Tibial artery (tissue), 4 donors: ENCODE measurements around the gene ZNF10.

Experiments used
- DNase-seq, 2 donors: peaks; one replicate each; pipeline ENCODE4 v3.0.0-alpha.2; 2019
- H3K27ac ChIP-seq, 2 donors: fragments of 200-600 bp; sonication (generic) in 1 of 2; 1 replicate in 1 of 2; 2 replicates in 1 of 2; pipeline ENCODE4 v1.5.1; 2018 to 2019; ENCODE audit warnings: mild to moderate bottlenecking in 1 of 2
- H3K27me3 ChIP-seq, 2 donors: fragments of 200-600 bp; sonication (generic) in 1 of 2; one replicate each; pipeline versions ENCODE4 v1.5.1 to v1.6.0; 2016 to 2019
- H3K36me3 ChIP-seq, 3 donors: fragments of 200-600 bp; sonication (generic) in 2 of 3; one replicate each; pipeline ENCODE4 v1.5.1; 2016 to 2019; ENCODE audit warnings: mild to moderate bottlenecking in 2 of 3
- H3K4me1 ChIP-seq, 4 donors: fragments of 200-600 bp; sonication (generic) in 2 of 4; 1 replicate in 3 of 4; 2 replicates in 1 of 4; pipeline ENCODE4 v1.5.1; 2016 to 2019
- H3K4me3 ChIP-seq, 2 donors: fragments of 200-600 bp; sonication (generic) in 1 of 2; 1 replicate in 1 of 2; 2 replicates in 1 of 2; pipeline ENCODE4 v1.5.1; 2018 to 2019; ENCODE audit warnings: mild to moderate bottlenecking in 2 of 2
- H3K9me3 ChIP-seq, 3 donors: fragments of 200-600 bp; sonication (generic) in 1 of 3; one replicate each; pipeline ENCODE4 v1.5.1; 2016 to 2019
- intact Hi-C: fragments of 100-400 bp; cut with DNase I; formaldehyde crosslinking; loops from one replicate; pipeline ENCODE4 v1.15.0; 2023; ENCODE audit warnings: low total_unique reads
- TF ChIP-seq, protein P1 (sequence below), 2 experiments: fragments of 200-600 bp in 1 of 2; fragments of 450-650 bp in 1 of 2; IDR thresholded peaks; one replicate each; pipeline ENCODE4 v1.5.1; 2017 to 2019; ENCODE audit warnings: antibody characterized with exemption in 2 of 2, mild to moderate bottlenecking in 1 of 2, moderate library complexity in 1 of 2

ZNF10 gene

DNA sequence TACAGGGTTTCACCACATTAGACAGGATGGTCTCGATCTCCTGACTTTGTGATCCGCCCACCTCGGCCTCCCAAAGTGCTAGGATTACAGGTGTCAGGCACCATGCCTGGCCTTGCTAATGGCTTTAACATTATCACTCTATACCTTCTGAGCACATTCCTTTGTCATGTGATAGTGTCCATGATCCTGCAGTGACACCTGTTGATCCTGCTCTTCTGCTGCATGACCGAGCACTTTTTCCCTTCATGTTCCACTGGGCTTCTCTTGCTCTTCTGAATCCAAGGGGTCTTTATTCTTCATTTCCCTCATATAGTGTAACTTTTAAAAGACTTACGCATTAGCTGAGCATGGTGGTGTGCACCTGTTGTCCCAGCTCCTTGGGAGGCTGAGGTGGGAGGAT lies 62.4 kb downstream of the ZNF10 start:
- TF ChIP-seq, protein P1, sequence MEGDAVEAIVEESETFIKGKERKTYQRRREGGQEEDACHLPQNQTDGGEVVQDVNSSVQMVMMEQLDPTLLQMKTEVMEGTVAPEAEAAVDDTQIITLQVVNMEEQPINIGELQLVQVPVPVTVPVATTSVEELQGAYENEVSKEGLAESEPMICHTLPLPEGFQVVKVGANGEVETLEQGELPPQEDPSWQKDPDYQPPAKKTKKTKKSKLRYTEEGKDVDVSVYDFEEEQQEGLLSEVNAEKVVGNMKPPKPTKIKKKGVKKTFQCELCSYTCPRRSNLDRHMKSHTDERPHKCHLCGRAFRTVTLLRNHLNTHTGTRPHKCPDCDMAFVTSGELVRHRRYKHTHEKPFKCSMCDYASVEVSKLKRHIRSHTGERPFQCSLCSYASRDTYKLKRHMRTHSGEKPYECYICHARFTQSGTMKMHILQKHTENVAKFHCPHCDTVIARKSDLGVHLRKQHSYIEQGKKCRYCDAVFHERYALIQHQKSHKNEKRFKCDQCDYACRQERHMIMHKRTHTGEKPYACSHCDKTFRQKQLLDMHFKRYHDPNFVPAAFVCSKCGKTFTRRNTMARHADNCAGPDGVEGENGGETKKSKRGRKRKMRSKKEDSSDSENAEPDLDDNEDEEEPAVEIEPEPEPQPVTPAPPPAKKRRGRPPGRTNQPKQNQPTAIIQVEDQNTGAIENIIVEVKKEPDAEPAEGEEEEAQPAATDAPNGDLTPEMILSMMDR (IDR thresholded peaks at IDR 0.05) = no peak
- H3K9me3 ChIP-seq = peaks cover 5 to 92% (median 87%) of the 10 kb centered on the region in 3 donors
- no peak overlapping the region for H3K4me3 ChIP-seq
- H3K27ac ChIP-seq = no peak overlapping the region
- DNase-seq = no peak
- intact Hi-C loops = no loop called here
- H3K27me3 ChIP-seq = no peaks in the 10 kb centered on the region
- no peaks in the 10 kb centered on the region for H3K4me1 ChIP-seq
- H3K36me3 ChIP-seq = peaks cover 92 to 96% (median 92%) of the 10 kb centered on the region in 3 donors

DNA sequence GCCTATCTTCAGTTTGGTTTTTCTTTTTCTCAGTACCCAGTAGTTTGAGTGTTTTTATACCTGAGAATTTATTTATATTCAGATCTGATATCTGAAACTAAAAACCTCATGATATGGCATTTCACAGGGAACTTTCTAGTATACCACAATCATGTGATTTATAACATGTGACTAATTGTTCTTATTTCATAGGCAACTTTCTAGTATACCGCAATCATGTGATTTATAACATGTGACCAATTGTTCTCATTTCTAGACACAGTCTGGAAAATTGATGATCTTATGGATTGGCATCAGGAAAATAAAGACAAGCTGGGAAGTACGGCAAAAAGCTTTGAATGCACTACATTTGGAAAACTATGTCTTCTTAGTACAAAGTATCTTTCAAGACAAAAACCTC lies 71.5 kb downstream of the ZNF10 start:
- H3K36me3 ChIP-seq = peaks cover 52 to 74% (median 73%) of the 10 kb centered on the region in 3 donors
- no peak overlapping the region for H3K4me3 ChIP-seq
- H3K27ac ChIP-seq = no peak overlapping the region
- H3K9me3 ChIP-seq = peaks cover 41 to 83% (median 71%) of the 10 kb centered on the region in 3 donors
- intact Hi-C loops = no loop called here
- H3K4me1 ChIP-seq = no peaks in the 10 kb centered on the region
- TF ChIP-seq, protein P1 (IDR thresholded peaks at IDR 0.05) = no peak
- no peaks in the 10 kb centered on the region for H3K27me3 ChIP-seq
- DNase-seq = no peak

DNA sequence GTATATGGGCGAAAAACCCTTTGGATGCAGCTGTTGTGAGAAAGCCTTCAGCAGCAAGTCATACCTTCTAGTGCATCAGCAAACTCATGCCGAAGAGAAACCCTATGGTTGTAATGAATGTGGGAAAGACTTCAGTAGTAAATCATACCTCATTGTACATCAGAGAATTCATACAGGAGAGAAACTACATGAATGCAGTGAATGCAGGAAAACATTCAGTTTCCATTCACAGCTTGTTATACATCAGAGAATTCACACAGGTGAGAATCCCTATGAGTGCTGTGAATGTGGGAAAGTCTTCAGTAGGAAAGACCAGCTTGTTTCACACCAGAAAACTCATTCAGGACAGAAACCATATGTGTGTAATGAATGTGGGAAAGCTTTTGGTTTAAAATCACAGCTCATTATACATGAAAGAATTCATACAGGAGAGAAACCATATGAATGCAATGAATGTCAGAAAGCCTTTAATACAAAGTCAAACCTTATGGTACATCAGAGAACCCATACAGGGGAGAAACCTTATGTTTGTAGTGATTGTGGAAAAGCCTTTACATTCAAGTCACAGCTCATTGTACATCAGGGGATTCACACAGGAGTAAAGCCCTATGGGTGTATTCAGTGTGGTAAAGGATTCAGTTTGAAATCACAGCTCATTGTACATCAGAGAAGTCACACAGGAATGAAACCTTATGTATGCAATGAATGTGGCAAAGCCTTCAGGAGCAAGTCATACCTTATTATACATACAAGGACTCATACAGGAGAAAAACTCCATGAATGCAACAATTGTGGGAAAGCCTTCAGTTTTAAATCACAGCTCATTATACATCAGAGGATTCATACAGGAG lies 72.3 kb downstream of the ZNF10 start:
- H3K9me3 ChIP-seq = peaks cover 43 to 90% (median 79%) of the 10 kb centered on the region in 3 donors
- intact Hi-C loops = no loop called here
- no peaks in the 10 kb centered on the region for H3K27me3 ChIP-seq
- H3K4me3 ChIP-seq = no peak overlapping the region
- H3K36me3 ChIP-seq = peaks cover 51 to 72% (median 69%) of the 10 kb centered on the region in 3 donors
- no peak overlapping the region for H3K27ac ChIP-seq
- H3K4me1 ChIP-seq = no peaks in the 10 kb centered on the region
- no peak for DNase-seq
- TF ChIP-seq, protein P1 (IDR thresholded peaks at IDR 0.05) = no peak

DNA sequence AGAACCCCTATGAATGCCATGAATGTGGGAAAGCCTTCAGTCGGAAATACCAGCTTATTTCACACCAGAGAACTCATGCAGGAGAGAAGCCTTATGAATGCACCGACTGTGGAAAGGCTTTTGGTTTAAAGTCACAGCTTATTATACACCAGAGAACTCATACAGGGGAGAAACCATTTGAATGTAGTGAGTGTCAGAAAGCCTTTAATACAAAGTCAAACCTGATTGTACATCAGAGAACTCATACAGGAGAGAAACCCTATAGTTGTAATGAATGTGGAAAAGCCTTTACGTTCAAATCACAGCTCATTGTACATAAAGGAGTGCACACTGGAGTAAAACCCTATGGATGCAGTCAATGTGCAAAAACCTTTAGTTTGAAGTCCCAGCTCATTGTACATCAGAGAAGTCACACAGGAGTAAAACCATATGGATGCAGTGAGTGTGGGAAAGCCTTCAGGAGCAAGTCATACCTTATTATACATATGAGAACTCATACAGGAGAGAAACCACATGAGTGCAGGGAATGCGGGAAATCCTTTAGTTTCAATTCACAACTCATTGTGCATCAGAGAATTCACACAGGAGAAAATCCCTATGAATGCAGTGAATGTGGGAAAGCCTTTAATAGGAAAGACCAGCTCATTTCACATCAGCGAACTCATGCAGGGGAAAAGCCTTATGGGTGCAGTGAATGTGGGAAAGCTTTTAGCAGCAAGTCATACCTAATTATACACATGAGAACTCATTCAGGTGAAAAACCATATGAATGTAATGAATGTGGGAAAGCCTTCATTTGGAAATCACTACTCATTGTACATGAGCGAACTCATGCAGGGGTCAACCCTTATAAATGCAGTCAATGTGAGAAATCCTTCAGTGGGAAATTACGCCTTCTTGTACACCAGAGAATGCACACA lies 73.2 kb downstream of the ZNF10 start:
- H3K36me3 ChIP-seq = peaks cover 51 to 77% (median 72%) of the 10 kb centered on the region in 3 donors
- H3K4me1 ChIP-seq = no peaks in the 10 kb centered on the region
- DNase-seq = no peak
- intact Hi-C loops = no loop called here
- no peak overlapping the region for H3K4me3 ChIP-seq
- TF ChIP-seq, protein P1 (IDR thresholded peaks at IDR 0.05) = no peak
- peaks cover 51 to 95% (median 88%) of the 10 kb centered on the region in 3 donors for H3K9me3 ChIP-seq
- no peak overlapping the region for H3K27ac ChIP-seq
- no peaks in the 10 kb centered on the region for H3K27me3 ChIP-seq

DNA sequence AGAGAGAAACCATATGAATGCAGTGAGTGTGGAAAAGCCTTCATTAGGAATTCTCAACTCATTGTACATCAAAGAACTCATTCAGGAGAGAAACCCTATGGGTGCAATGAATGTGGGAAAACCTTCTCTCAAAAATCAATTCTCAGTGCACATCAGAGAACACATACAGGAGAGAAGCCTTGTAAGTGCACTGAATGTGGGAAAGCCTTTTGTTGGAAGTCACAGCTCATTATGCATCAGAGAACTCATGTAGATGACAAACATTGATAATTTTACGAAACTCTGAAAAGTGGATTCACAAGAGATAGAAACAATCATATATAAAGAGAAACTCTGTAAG lies 73.8 kb downstream of the ZNF10 start:
- TF ChIP-seq, protein P1 (IDR thresholded peaks at IDR 0.05) = no peak
- intact Hi-C loops = no loop called here
- no peak for DNase-seq
- H3K9me3 ChIP-seq = peaks cover 51 to 98% (median 94%) of the 10 kb centered on the region in 3 donors
- no peak overlapping the region for H3K4me3 ChIP-seq
- no peak overlapping the region for H3K27ac ChIP-seq
- no peaks in the 10 kb centered on the region for H3K4me1 ChIP-seq
- H3K36me3 ChIP-seq = peaks cover 51 to 84% (median 72%) of the 10 kb centered on the region in 3 donors
- H3K27me3 ChIP-seq = no peaks in the 10 kb centered on the region
